Activated CD4-positive, alpha-beta T cell treated with anti-CD3 and anti-CD28 coated beads, Interleukin-2, amount 50 U/mL, for 48 hours (primary cell): ENCODE data around the gene SOCS6.
"Not testable (repeated sequence)": the region's sequence is repeated elsewhere in the genome, so short reads cannot be mapped to it uniquely, and the experiment has no call there.

Source experiments
- DNase-seq, 2 experiments: peaks; one replicate each; pipeline ENCODE4 v3.0.0-alpha.2; 2020

SOCS6 gene

DNA sequence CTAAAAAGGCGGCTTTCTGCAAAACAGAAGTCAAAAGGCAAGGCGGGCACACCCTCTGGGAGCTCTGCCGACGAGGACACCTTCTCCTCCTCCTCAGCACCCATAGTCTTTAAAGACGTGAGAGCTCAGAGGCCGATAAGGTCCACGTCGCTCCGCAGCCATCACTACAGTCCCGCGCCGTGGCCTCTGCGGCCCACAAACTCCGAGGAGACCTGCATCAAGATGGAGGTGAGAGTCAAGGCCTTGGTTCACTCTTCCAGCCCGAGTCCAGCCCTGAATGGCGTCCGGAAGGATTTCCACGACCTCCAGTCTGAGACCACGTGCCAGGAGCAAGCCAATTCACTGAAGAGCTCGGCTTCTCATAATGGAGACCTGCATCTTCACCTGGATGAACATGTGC lies 36.1 kb downstream of the SOCS6 start:
- no peak for DNase-seq

DNA sequence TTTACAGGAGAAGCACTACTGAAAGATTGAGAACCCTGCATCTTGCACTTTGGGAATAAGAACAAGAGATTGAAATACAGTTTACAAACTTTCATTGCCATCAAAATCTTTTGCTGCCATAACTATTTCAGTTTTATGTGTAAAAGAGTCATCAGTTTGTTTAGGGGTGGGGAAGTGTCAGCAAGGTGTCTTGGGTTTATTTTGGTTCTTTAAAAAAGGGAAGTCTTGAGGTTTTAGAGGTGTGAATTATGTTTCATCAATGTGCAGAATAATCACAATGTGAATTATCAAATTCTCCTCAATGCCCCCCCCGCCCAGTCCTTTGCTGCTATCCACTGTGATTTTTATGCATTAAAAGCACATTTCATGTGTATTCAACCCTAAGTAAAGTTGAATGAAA lies 37.4 kb downstream of the SOCS6 start:
- no peak for DNase-seq

GRCh38 chr18:70328169-70328568 lies 39.3 kb downstream of the SOCS6 start:
- DNase-seq = no peak

- DNase-seq = no peak
These were observed 40.2 kb downstream of the SOCS6 start for GRCh38 chr18:70329071-70329470.

- DNase-seq = no peak
These were observed 42.0 kb downstream of the SOCS6 start for GRCh38 chr18:70330887-70331286.

DNA sequence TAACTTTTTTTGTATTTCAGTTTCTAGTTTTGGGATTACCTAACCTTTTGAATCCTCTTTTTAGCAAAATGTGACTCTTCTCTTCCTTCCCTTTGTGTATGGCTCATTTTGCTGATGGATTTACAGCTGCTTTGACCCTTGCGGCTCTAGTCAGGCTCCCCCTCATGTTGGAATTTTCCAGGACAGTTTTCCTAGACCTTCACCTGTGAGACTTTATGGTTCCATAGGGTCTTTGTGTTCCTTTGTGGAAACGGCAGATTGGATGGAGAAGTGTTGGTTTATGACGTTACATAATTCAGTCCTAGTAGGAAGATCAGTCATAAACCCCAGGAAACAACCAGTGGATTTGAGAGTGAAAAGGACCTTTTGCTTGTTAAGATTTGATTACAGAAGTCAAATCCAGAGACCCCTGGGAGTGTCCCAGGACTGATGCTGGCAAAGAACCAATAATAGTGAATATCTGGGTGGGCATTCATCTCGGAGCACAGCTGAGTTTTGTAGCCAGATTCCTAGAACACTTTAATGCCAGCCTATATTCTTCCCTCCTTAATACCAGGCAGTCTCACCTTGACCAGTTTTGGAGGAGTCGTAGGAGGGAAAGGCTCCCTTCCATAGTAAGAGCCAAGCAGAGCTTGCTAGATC lies 42.7 kb downstream of the SOCS6 start:
- no peak for DNase-seq

DNA sequence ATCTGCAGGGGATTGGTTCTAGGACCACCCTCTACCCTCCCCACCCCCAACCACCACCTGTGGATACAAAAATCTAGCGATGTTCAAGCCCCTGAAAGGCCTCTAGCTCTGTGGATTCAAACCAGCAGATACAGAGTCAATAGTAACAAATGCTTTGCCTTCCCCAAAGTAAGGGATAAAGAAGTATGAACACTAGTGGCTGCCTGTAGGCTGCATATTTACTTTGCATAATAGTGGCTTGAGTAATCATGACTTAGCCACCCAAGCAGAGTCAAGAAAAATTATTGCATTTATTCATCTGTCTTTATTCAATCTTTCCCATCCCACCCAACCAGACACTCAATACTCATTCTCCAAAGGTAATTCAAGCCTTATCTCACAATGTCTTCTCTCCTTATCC lies 43.8 kb downstream of the SOCS6 start:
- no peak for DNase-seq

GRCh38 chr18:70333316-70333715 lies 44.5 kb downstream of the SOCS6 start:
- DNase-seq = no peak

DNA sequence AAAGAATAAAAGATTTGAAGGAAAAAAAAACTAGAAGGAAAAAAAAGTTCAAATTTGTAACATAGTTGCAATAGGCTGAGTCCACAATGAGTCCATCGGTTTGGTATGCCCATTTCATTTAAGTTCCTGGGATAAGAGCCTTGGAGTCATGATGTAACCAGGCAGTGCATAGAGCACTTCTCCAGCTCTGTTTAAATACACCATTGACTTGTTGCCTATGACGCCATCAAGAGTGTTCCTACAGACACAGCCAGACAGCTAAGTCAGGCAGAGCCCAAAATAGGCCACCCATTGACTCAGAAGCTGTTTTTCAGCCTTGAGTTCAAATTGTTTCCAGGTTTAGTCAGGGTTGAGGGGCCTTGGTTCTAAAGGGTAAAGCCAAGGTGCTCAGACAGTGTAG lies 44.9 kb downstream of the SOCS6 start:
- no peak for DNase-seq

DNA sequence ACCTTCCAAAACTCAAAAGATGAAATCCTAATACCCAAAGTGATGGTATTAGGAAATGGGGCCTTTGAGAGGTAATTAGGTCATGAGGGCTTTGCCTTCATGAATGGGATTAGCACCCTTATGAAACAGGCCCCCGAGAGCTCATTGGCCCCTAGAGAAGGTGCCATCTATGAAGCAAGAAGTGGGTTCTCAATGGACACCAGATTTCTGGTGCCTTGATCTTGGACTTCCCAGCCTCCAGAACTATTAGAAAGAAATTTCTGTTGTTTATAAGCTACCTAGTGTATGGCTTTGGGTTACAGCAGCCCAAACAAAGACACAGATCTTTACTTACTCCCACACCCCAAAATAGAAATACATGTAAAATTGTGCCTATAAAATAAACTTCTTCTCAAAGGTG lies 45.4 kb downstream of the SOCS6 start:
- no peak for DNase-seq

DNA sequence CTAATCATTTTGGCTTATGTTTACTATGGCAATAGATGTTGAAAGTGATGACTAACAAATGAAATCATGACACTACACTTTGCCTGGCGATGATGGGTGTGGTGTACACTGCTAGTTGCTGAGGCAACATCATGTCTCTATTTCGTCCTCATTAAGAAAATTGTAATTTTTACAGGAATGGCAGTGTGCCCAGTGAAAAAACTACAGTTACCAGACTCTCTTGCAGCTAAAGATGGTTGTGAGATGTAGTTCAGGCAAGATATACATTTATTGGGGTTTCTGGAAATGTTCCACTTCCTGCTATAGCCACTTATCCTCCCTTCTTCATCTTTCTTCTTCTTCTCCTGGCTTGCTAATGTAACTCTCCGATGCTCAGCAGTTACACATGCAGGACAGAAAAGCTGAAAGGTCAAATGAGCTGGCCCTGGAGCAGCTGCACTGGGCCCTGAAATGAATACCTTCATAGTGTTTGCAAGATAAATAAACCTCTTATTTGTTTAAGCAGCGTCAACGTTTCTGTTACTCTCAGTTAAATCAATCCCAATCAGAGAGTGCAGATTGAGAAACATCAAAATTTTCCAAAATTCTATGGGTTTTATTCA lies 46.0 kb downstream of the SOCS6 start:
- no peak for DNase-seq

GRCh38 chr18:70335892-70336726 lies 47.3 kb downstream of the SOCS6 start:
- DNase-seq = no peak

DNA sequence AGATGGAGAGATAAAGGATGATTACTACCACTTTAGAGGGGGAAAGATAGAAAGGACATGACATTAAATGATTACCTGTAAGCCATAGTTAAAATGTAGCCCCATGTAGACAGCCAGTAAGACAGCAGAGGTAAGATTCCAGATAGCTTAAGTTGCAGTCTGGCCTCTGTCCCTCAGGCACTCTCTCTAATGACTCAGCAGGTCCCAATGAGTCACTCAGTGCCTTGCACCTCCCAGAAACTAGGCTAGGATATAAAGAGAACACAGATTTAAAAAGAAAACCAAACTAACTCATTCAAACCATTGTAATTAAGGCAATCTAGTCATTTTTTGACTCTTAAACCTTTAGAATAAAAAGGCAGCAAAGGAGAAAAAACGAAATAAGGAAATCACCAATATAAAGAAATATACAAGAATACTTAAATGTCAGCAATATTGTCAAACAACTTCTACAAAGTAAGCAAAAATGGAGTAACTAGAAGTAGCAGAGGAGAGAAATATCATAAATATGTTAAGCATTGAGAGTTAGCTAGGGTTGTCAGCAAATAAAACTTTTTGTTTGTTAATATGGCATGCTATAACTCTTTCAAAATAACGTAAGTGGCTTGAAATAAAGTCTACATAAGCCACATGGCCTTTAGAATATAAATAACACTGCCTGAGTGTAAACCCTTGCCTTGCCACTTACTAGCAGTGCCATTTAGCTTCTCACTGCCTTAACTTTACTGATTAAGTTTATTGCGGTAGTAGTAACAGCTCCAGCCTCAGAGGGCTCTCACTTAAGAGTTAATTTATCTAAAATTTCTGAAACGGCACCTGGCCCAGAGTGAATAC lies 48.5 kb downstream of the SOCS6 start:
- no peak for DNase-seq

GRCh38 chr18:70338890-70339289 lies 50.0 kb downstream of the SOCS6 start:
- DNase-seq = no peak

DNA sequence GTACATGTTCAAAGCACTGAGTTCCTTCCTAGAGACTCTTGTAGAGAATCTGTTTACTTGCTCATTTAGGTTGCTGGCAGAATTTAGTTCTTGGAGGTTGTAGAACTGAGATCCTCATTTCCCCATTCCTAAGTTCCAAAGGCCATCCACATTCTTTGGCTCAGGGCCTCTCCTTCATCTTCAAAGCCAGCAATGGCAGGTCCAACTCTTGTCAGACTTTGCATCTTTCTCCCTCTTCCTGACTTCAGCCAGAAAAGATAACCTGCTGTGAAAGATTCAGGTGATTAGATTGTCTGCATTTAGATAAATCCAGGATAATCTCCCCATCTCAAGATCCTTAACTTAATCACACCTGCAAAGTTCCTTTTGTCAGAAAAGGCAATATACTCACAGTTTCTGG lies 51.1 kb downstream of the SOCS6 start:
- DNase-seq = no peak

- DNase-seq = not testable (repeated sequence)
These were observed 59.6 kb downstream of the SOCS6 start for GRCh38 chr18:70348481-70348880.

DNA sequence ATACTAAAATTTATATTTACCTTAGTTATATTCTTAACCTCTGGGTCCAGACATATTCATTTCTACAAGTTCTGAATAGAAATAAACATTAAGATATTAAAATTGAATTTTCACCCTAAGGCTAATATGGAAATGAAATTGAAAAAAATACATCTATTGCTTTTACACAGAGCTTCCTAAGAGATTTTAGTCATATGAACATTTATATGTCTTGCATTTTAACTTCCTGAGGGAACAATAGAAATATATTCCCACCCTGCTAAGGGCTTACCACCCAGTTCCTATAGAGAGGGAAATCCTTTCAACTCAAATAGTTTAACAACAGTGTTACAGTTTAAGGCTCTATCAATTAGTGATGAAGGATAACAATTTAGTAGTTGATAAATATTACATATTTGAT lies 60.5 kb downstream of the SOCS6 start:
- DNase-seq = no peak

GRCh38 chr18:70354080-70354479 lies 65.2 kb downstream of the SOCS6 start:
- DNase-seq = no peak

- no peak for DNase-seq
These were observed 65.9 kb downstream of the SOCS6 start for GRCh38 chr18:70354771-70355170.

DNA sequence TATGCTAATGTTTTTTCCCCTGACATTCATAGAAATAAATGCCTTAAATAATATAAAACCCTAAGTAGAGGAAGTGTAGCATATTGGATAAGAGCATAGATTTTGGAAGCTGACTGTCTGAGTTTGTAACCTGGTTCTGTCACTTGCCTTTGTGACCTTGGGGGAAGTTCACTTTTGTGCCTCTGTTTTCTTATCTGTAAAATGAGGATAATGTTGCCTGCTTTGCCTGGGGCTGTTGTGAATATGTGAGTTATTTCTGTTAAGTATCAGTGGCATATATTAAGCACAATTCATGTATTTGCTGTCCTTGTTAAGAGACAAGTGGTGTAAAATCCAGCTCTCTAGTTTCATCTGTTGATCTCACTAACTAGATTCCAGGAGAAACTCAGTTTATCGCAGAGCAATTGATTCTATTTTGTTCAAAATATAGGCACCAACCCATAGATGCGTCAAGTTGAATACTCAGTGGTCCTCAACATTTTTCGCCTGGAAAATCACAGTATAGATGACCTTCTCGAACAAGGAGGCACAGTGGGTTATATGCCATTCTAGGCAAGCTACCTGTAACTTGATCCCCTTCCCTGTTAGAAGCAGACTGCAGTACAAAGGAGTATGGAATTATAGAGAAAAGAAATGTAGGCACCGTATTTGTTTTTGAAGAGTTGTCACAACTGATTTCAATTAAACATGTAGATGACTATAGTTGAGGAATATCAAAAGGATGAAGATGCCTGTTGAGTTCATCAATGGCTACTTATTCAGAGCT lies 67.0 kb downstream of the SOCS6 start:
- no peak for DNase-seq

- not testable (repeated sequence) for DNase-seq
These were observed 69.2 kb downstream of the SOCS6 start for GRCh38 chr18:70358105-70358406.

- no peak for DNase-seq
These were observed 70.2 kb downstream of the SOCS6 start for GRCh38 chr18:70359071-70359470.

- no peak for DNase-seq
These were observed 73.4 kb downstream of the SOCS6 start for GRCh38 chr18:70362258-70362657.
